CD4-positive, alpha-beta T cell (primary cell): ENCODE results near the gene FAM180A. TPM values are rescaled to one million over a fixed set of nuclear protein-coding genes. Genes with fewer than 3 reads are reported as not detected.

Experiments used
- ATAC-seq: fragments of 200-7000 bp; cut with Tn5 transposase; one replicate; pipeline ENCODE4 v1.10.0; 2022; ENCODE audit warnings: mild to moderate bottlenecking; ENCODE audit not compliant: poor library complexity
- CTCF ChIA-PET: fragments of 350-600 bp; sonication (Branson Sonifier 250); formaldehyde crosslinking; loops from one replicate; lab custom pipeline; 2021; ENCODE audit warnings: antibody characterized with exemption, inconsistent platforms; lab: Charles Lee
- POLR2A ChIA-PET: fragments of 350-600 bp; sonication (Branson Sonifier 250); formaldehyde crosslinking; loops from one replicate; lab custom pipeline; 2021; ENCODE audit warnings: antibody characterized with exemption, inconsistent platforms; lab: Charles Lee
- DNase-seq, 14 experiments: peaks; one replicate each; pipeline ENCODE4 v3.0.0-alpha.2; 2013 to 2020; ENCODE audit warnings: mixed read lengths in 2 of 14
- H3K27ac ChIP-seq, 2 donors: one replicate each; pipeline versions ENCODE4 v1.5.1 to v1.7.0; 2013; ENCODE audit warnings: low read length in 2 of 2, low read depth in 1 of 2, mild to moderate bottlenecking in 1 of 2
- H3K27me3 ChIP-seq, 2 experiments: 1 replicate in 1 of 2; 2 replicates in 1 of 2; pipeline versions ENCODE4 v1.6.1 to v1.7.0; 2013; ENCODE audit warnings: low read length in 2 of 2, control low read depth in 1 of 2, mild to moderate bottlenecking in 1 of 2, moderate library complexity in 1 of 2; ENCODE audit not compliant: insufficient read depth in 2 of 2, control insufficient read depth in 1 of 2
- H3K36me3 ChIP-seq: one replicate; pipeline ENCODE4 v1.6.1; 2013; ENCODE audit warnings: low read length, control low read depth; ENCODE audit not compliant: insufficient read depth
- H3K4me1 ChIP-seq: one replicate; pipeline ENCODE4 v1.6.1; 2013; ENCODE audit warnings: low read length, control low read depth; ENCODE audit not compliant: insufficient read depth
- H3K4me3 ChIP-seq: one replicate; pipeline ENCODE4 v1.5.1; 2013; ENCODE audit warnings: mild to moderate bottlenecking, low read length, moderate library complexity
- H3K9me3 ChIP-seq, 2 experiments: 1 replicate in 1 of 2; 2 replicates in 1 of 2; pipeline versions ENCODE4 v1.6.1 to v1.7.0; 2013; ENCODE audit warnings: low read length in 2 of 2, mild to moderate bottlenecking in 2 of 2, control low read depth in 1 of 2, moderate library complexity in 1 of 2; ENCODE audit not compliant: control insufficient read depth in 1 of 2, insufficient read depth in 1 of 2
- H3K27ac Mint-ChIP-seq: one replicate; pipeline ENCODE4 v1.8.0; 2020; ENCODE audit warnings: mixed read lengths
- H3K27me3 Mint-ChIP-seq: one replicate; pipeline ENCODE4 v1.8.0; 2021; ENCODE audit warnings: mixed read lengths
- H3K36me3 Mint-ChIP-seq: one replicate; pipeline ENCODE4 v1.8.0; 2021; ENCODE audit warnings: low read depth, mixed read lengths
- H3K4me1 Mint-ChIP-seq: one replicate; pipeline ENCODE4 v1.8.0; 2021; ENCODE audit warnings: low read depth, mixed read lengths
- H3K4me3 Mint-ChIP-seq: one replicate; pipeline ENCODE4 v1.8.0; 2020; ENCODE audit warnings: mild to moderate bottlenecking, mixed read lengths
- H3K9me3 Mint-ChIP-seq: one replicate; pipeline ENCODE4 v1.8.0; 2020; ENCODE audit warnings: mixed read lengths
- intact Hi-C, 2 experiments: fragments of 100-400 bp; cut with DNase I in 1 of 2; cut with micrococcal nuclease in 1 of 2; formaldehyde crosslinking; loops; one replicate each; pipeline versions ENCODE4 v1.15.1 to v1.9.0; 2023 to 2025; cut with DNase I, micrococcal nuclease
- total RNA-seq, 174 experiments: library from RNA in 2 of 174; stranded (reverse) in 2 of 174; gene quantifications; one replicate each; pipeline ENCODE4 v1.2.3 and lab custom pipeline; 2021 to 2026
- TF ChIP-seq, protein P1 (sequence below): fragments of 200-600 bp; IDR thresholded peaks from one replicate; pipeline ENCODE4 v1.8.0; 2022; ENCODE audit warnings: antibody characterized with exemption, mild to moderate bottlenecking

Gene FAM180A
- total RNA-seq, 2 experiments from 2014 or later, result not detected

DNA sequence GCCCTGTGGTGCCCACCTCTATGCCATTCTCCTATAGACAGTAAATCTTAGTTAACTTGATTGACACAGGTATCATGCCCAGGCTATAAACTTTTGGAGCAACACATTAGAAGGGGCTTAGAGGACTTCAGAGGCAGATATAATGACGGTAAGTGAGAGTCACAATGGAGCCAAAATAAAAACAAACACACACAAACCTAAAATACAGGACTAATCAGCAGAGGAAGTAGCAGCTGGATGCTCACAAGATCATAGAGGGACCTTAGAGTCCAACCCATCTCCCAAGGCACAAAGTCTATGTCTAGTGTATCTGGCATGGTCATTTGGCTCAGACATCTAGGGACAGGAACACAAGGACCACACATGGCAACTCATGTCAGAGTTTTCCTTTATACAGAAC, 32.9 kb downstream of the FAM180A start:
- Mint-ChIP-seq H3K4me3 (no peak overlapping the region), H3K36me3 (no peaks in the 10 kb centered on the region), H3K27me3 (peaks cover 18% of the 10 kb centered on the region), H3K9me3 (no peaks in the 10 kb centered on the region), H3K27ac (no peak overlapping the region), H3K4me1 (no peaks in the 10 kb centered on the region)
- DNase-seq, result no peak
- no peak for ATAC-seq
- TF ChIP-seq, protein P1, sequence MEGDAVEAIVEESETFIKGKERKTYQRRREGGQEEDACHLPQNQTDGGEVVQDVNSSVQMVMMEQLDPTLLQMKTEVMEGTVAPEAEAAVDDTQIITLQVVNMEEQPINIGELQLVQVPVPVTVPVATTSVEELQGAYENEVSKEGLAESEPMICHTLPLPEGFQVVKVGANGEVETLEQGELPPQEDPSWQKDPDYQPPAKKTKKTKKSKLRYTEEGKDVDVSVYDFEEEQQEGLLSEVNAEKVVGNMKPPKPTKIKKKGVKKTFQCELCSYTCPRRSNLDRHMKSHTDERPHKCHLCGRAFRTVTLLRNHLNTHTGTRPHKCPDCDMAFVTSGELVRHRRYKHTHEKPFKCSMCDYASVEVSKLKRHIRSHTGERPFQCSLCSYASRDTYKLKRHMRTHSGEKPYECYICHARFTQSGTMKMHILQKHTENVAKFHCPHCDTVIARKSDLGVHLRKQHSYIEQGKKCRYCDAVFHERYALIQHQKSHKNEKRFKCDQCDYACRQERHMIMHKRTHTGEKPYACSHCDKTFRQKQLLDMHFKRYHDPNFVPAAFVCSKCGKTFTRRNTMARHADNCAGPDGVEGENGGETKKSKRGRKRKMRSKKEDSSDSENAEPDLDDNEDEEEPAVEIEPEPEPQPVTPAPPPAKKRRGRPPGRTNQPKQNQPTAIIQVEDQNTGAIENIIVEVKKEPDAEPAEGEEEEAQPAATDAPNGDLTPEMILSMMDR, result no peak
- Histone ChIP-seq H3K4me1 (no peaks in the 10 kb centered on the region), H3K4me3 (no peak overlapping the region), H3K9me3 (no peaks in the 10 kb centered on the region), H3K36me3 (no peaks in the 10 kb centered on the region), H3K27ac (no peak overlapping the region), H3K27me3 (peaks cover 0 to 7% of the 10 kb centered on the region in 2 experiments)
- ChIA-PET CTCF (no interaction called here), POLR2A (no interaction called here)
- intact Hi-C loops, result no loop called here

DNA sequence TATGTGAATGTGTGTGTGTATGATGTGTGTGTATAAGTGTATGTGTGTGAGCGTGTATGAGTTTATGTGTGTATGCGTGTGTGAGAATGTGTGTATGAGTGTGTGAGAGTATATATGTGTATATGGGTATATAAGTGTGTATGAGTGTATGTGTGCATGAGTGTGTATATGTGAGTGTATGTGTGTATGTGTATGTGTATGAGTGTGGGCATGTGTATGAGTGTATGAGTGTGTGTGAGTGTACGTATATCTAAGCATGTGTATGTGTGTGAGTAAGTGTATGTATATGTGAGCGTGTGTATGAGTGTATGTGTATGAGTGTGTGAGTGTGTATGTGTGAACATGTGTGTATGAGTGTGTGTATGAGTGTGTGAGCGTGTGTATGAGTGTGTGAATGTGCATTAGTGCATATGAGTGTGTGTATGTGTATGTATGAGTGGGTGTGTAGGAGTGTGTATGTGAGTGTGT, 33.5 kb downstream of the FAM180A start:
- H3K9me3 ChIP-seq, result no peaks in the 10 kb centered on the region
- no peaks in the 10 kb centered on the region for H3K36me3 ChIP-seq
- ATAC-seq (no peak), DNase-seq (no peak)
- POLR2A ChIA-PET, result no interaction called here
- H3K4me1 ChIP-seq, result no peaks in the 10 kb centered on the region
- intact Hi-C loops, result no loop called here
- peaks cover 14% of the 10 kb centered on the region for H3K27me3 Mint-ChIP-seq
- no peaks in the 10 kb centered on the region for H3K9me3 Mint-ChIP-seq
- no peak overlapping the region for H3K27ac ChIP-seq
- peaks cover 0 to 7% of the 10 kb centered on the region in 2 experiments for H3K27me3 ChIP-seq
- TF ChIP-seq, protein P1, result no peak
- H3K4me3 ChIP-seq, result no peak overlapping the region
- CTCF ChIA-PET, result no interaction called here
- no peak overlapping the region for H3K4me3 Mint-ChIP-seq
- no peaks in the 10 kb centered on the region for H3K4me1 Mint-ChIP-seq
- H3K36me3 Mint-ChIP-seq, result no peaks in the 10 kb centered on the region
- H3K27ac Mint-ChIP-seq, result no peak overlapping the region

GRCh38 chr7:135714534-135715009, 34.0 kb downstream of the FAM180A start:
- no peaks in the 10 kb centered on the region for H3K36me3 ChIP-seq
- Mint-ChIP-seq H3K27me3 (peaks cover 8% of the 10 kb centered on the region), H3K4me3 (no peak overlapping the region), H3K9me3 (no peaks in the 10 kb centered on the region), H3K4me1 (no peaks in the 10 kb centered on the region), H3K27ac (no peak overlapping the region), H3K36me3 (no peaks in the 10 kb centered on the region)
- no peaks in the 10 kb centered on the region for H3K4me1 ChIP-seq
- ChIA-PET CTCF (no interaction called here), POLR2A (no interaction called here)
- peaks cover 0 to 7% of the 10 kb centered on the region in 2 experiments for H3K27me3 ChIP-seq
- no peak for DNase-seq
- intact Hi-C loops, result no loop called here
- no peak overlapping the region for H3K4me3 ChIP-seq
- ATAC-seq, result no peak
- TF ChIP-seq, protein P1, result no peak
- H3K27ac ChIP-seq, result no peak overlapping the region
- no peaks in the 10 kb centered on the region for H3K9me3 ChIP-seq
